Esophagus muscularis mucosa (tissue), 4 donors: ENCODE measurements around the gene IFI27L1.

Experiments used
- CTCF ChIP-seq, 3 experiments: fragments of 200-600 bp in 2 of 3; fragments of 450-650 bp in 1 of 3; sonication (generic) in 2 of 3; IDR thresholded peaks; one replicate each; pipeline ENCODE4 v1.5.1; 2017 to 2019; ENCODE audit warnings: antibody characterized with exemption in 3 of 3, mild to moderate bottlenecking in 2 of 3, moderate library complexity in 1 of 3
- EP300 ChIP-seq: sonication (generic); formaldehyde crosslinking; IDR thresholded peaks from one replicate; pipeline ENCODE4 v1.6.1; 2017; ENCODE audit warnings: antibody characterized with exemption
- POLR2A ChIP-seq: fragments of 450-650 bp; IDR thresholded peaks from one replicate; pipeline ENCODE4 v1.6.1; 2017; ENCODE audit warnings: antibody characterized with exemption, moderate library complexity, mild to moderate bottlenecking, low read depth
- POLR2AphosphoS5 ChIP-seq, 2 donors: sonication (generic); formaldehyde crosslinking; IDR thresholded peaks; one replicate each; pipeline ENCODE4 v1.6.1; 2017; ENCODE audit warnings: antibody characterized with exemption in 2 of 2

GRCh38 chr14:94037954-94038353 lies 43.2 kb upstream of the IFI27L1 start:
- no peak for TF ChIP-seq POLR2A
- no peak for TF ChIP-seq CTCF (IDR thresholded peaks at IDR 0.05)
- TF ChIP-seq EP300, result no peak
- no peak for TF ChIP-seq POLR2AphosphoS5 (IDR thresholded peaks at IDR 0.05)
